ENCODE measurements around the gene HCFC1R1.

- TF ChIP-seq POLR2AphosphoS5 (IDR thresholded peaks at IDR 0.05; ENCODE audit: low read depth, low read length) (no peak), POLR2A (IDR thresholded peaks at IDR 0.05; ENCODE audit: low read depth, low read length) (no peak)
Measured at GRCh38 chr16:2975161-2975795, 48.5 kb downstream of the HCFC1R1 start.

All from GM12892 (cell line).